Neural cell (in vitro differentiated cells): ENCODE measurements around the gene TRUB2. TPM values are rescaled to one million over a fixed set of nuclear protein-coding genes. Genes with fewer than 3 reads are reported as not detected.

Source experiments
- H2AFZ ChIP-seq: fragments of 200-600, 300-800 bp; sonication (generic), shearing (Covaris generic); 2 replicates; pipeline ENCODE4 v1.6.0; 2014; ENCODE audit warnings: low read depth, mild to moderate bottlenecking, antibody characterized with exemption, low read length, moderate library complexity
- H3F3A ChIP-seq: fragments of 200-600 bp; shearing (Covaris generic); 2 replicates; pipeline ENCODE4 v1.6.1; 2016; ENCODE audit warnings: mild to moderate bottlenecking, moderate library complexity, mixed read lengths, antibody characterized with exemption, low read length; ENCODE audit not compliant: insufficient read depth, poor library complexity, severe bottlenecking
- H3K27ac ChIP-seq: fragments of 200-600, 300-800 bp; sonication (generic), shearing (Covaris generic); 2 replicates; pipeline ENCODE4 v1.5.1; 2014; ENCODE audit warnings: mild to moderate bottlenecking, low read length, moderate library complexity
- H3K27me3 ChIP-seq: fragments of 300-800, 200-600 bp; sonication (generic), shearing (Covaris generic); 2 replicates; pipeline ENCODE4 v1.6.0; 2014; ENCODE audit warnings: mild to moderate bottlenecking, low read depth, low read length, moderate library complexity; ENCODE audit not compliant: insufficient read depth
- H3K36me3 ChIP-seq: fragments of 300-800, 200-600 bp; sonication (generic), shearing (Covaris generic); 2 replicates; pipeline ENCODE4 v1.5.1; 2014; ENCODE audit warnings: mild to moderate bottlenecking, antibody characterized with exemption, low read length, moderate library complexity; ENCODE audit not compliant: insufficient read depth
- H3K4me2 ChIP-seq: fragments of 300-800, 200-600 bp; sonication (generic), shearing (Covaris generic); 2 replicates; pipeline ENCODE4 v1.6.0; 2014; ENCODE audit warnings: mild to moderate bottlenecking, low read length
- H3K4me3 ChIP-seq: fragments of 300-800, 200-600 bp; sonication (generic), shearing (Covaris generic); 2 replicates; pipeline ENCODE4 v1.5.1; 2014; ENCODE audit warnings: mild to moderate bottlenecking, low read length, moderate library complexity
- H3K79me2 ChIP-seq: fragments of 200-600 bp; shearing (Covaris generic); replicated peaks from 2 replicates; pipeline ENCODE4 v1.6.0; 2014; ENCODE audit warnings: mild to moderate bottlenecking, low read length, moderate library complexity; ENCODE audit not compliant: insufficient read depth
- H3K9ac ChIP-seq: fragments of 300-800, 200-600 bp; sonication (generic), shearing (Covaris generic); 2 replicates; pipeline ENCODE4 v1.6.1; 2016; ENCODE audit warnings: mild to moderate bottlenecking, low read length, mixed read lengths
- H3K9me2 ChIP-seq: fragments of 200-600 bp; shearing (Covaris generic); 2 replicates; pipeline ENCODE4 v1.6.1; 2016; ENCODE audit warnings: mild to moderate bottlenecking, low read length, mixed read lengths; ENCODE audit not compliant: insufficient read depth
- H3K9me3 ChIP-seq: fragments of 200-600, 300-800 bp; sonication (generic), shearing (Covaris generic); 2 replicates; pipeline ENCODE4 v1.6.1; 2016; ENCODE audit warnings: mild to moderate bottlenecking, mixed run types, low read length, moderate library complexity, mixed read lengths
- H4K20me1 ChIP-seq: fragments of 200-600 bp; shearing (Covaris generic); 2 replicates; pipeline ENCODE4 v1.6.1; 2016; ENCODE audit warnings: mild to moderate bottlenecking, mixed run types; ENCODE audit not compliant: insufficient read depth
- CTCF ChIP-seq: fragments of 450-650 bp; IDR thresholded peaks from 2 replicates; pipeline ENCODE4 v1.5.1; 2014; ENCODE audit warnings: antibody characterized with exemption, mild to moderate bottlenecking, moderate library complexity; ENCODE audit not compliant: poor library complexity, severe bottlenecking
- EP300 ChIP-seq: fragments of 450-650 bp; conservative IDR thresholded peaks from 2 replicates; pipeline ENCODE4 v1.6.1; 2014; ENCODE audit warnings: antibody characterized with exemption, mild to moderate bottlenecking, moderate library complexity; ENCODE audit not compliant: poor library complexity, severe bottlenecking
- EZH2 ChIP-seq: fragments of 200-600, 300-800 bp; shearing (Covaris generic), sonication (generic); IDR thresholded peaks from 2 replicates; pipeline ENCODE4 v1.6.1; 2014; ENCODE audit warnings: antibody characterized with exemption, low read length, borderline replicate concordance, mild to moderate bottlenecking; ENCODE audit not compliant: insufficient read depth, poor library complexity, severe bottlenecking
- MXI1 ChIP-seq: fragments of 450-650 bp; conservative IDR thresholded peaks from 2 replicates; pipeline ENCODE4 v1.6.1; 2014; ENCODE audit warnings: antibody characterized with exemption, mild to moderate bottlenecking; ENCODE audit not compliant: poor library complexity, severe bottlenecking
- POLR2AphosphoS5 ChIP-seq: IDR thresholded peaks from 2 replicates; pipeline ENCODE4 v1.6.1; 2012
- RAD21 ChIP-seq: fragments of 450-650 bp; conservative IDR thresholded peaks from 2 replicates; pipeline ENCODE4 v1.6.1; 2014; ENCODE audit warnings: antibody characterized with exemption, mild to moderate bottlenecking, moderate library complexity
- REST ChIP-seq: IDR thresholded peaks from 2 replicates; pipeline ENCODE4 v1.6.1; 2012; ENCODE audit warnings: borderline replicate concordance
- SMC3 ChIP-seq: fragments of 450-650 bp; conservative IDR thresholded peaks from 2 replicates; pipeline ENCODE4 v1.6.1; 2014; ENCODE audit warnings: antibody characterized with exemption, mild to moderate bottlenecking, moderate library complexity; ENCODE audit not compliant: poor library complexity
- TAF1 ChIP-seq: IDR thresholded peaks from 2 replicates; pipeline ENCODE4 v1.6.1; 2012; ENCODE audit warnings: low read depth
- polyA minus RNA-seq: library from RNA; depleted of rRNA, polyadenylated mRNA; stranded (reverse); fragments of >200 nt; gene quantifications from 2 replicates; pipeline ENCODE4 v1.2.3, GENCODE V29; 2014
- polyA plus RNA-seq: library from polyadenylated mRNA; depleted of rRNA; stranded (reverse); fragments of >200 nt; gene quantifications from 2 replicates; pipeline ENCODE4 v1.2.3, GENCODE V29; 2014

TRUB2 gene
- 22.3 and 31.0 TPM in 2 replicates for polyA plus RNA-seq
- polyA minus RNA-seq = 12.4 and 14.6 TPM in 2 replicates

- H3F3A ChIP-seq = no peaks in the 10 kb centered on the region
- H3K9me2 ChIP-seq = no peaks in the 10 kb centered on the region
- H3K36me3 ChIP-seq = no peaks in the 10 kb centered on the region
- H3K4me3 ChIP-seq = peak within 1 kb of the TSS; percentile 80
- TF ChIP-seq MXI1 (peak; percentile 100), RAD21 (no peak), EZH2 (no peak), EP300 (peak; percentile 64), REST (peak; percentile 3), TAF1 (peak; percentile 77), POLR2AphosphoS5 (peak; percentile 55), SMC3 (no peak), CTCF (peak; percentile 24)
- H2AFZ ChIP-seq = peak within 1 kb of the TSS; percentile 86
- no peaks in the 10 kb centered on the region for H3K27me3 ChIP-seq
- H4K20me1 ChIP-seq = no peaks in the 10 kb centered on the region
- H3K9me3 ChIP-seq = no peaks in the 10 kb centered on the region
- peak within 1 kb of the TSS; percentile 94 for H3K4me2 ChIP-seq
- H3K27ac ChIP-seq = peak within 1 kb of the TSS; percentile 97
- peak within 1 kb of the TSS; percentile 91 for H3K9ac ChIP-seq
- H3K79me2 ChIP-seq = peaks cover 26% of the 10 kb centered on the region
Observed at GRCh38 chr9:128322404-128323211, at the start of gene TRUB2, which contains the start of gene COQ4. TRUB2 (minus strand) TSS chr9:128322447; CDS start chr9:128322408, 39 bp downstream. COQ4 (plus strand) TSS chr9:128322839; CDS start chr9:128322859, 20 bp downstream.

GRCh38 chr9:128371630-128372117 lies 49.4 kb upstream of the TRUB2 start:
- peak overlapping the region; percentile 79 for H3K4me3 ChIP-seq
- H2AFZ ChIP-seq = peak overlapping the region; percentile 46
- no peaks in the 10 kb centered on the region for H3K27me3 ChIP-seq
- peak overlapping the region; percentile 81 for H3K4me2 ChIP-seq
- H4K20me1 ChIP-seq = no peaks in the 10 kb centered on the region
- peak overlapping the region; percentile 86 for H3K9ac ChIP-seq
- TF ChIP-seq TAF1 (no peak), POLR2AphosphoS5 (no peak), CTCF (no peak), REST (no peak), EP300 (no peak), MXI1 (no peak), RAD21 (no peak), SMC3 (no peak), EZH2 (no peak)
- H3K9me2 ChIP-seq = no peaks in the 10 kb centered on the region
- no peaks in the 10 kb centered on the region for H3K36me3 ChIP-seq
- H3K27ac ChIP-seq = peak overlapping the region; percentile 58
- H3F3A ChIP-seq = no peaks in the 10 kb centered on the region
- peaks cover 13% of the 10 kb centered on the region for H3K79me2 ChIP-seq
- no peaks in the 10 kb centered on the region for H3K9me3 ChIP-seq
